HUDEP-2 (cell line): Measurements from ENCODE around the gene GNA12.
A peak's percentile ranks its signal among the peaks of the same experiment; 100 is the strongest.
"Not testable (repeated sequence)": the region's sequence is repeated elsewhere in the genome, so short reads cannot be mapped to it uniquely, and the experiment has no call there.

Experiments
- DNase-seq, 76 experiments: peaks; one replicate each; lab custom pipeline; 2025; ENCODE audit not compliant: unreplicated experiment in 76 of 76; lab: John Stamatoyannopoulos, UW

The GNA12 gene

DNA sequence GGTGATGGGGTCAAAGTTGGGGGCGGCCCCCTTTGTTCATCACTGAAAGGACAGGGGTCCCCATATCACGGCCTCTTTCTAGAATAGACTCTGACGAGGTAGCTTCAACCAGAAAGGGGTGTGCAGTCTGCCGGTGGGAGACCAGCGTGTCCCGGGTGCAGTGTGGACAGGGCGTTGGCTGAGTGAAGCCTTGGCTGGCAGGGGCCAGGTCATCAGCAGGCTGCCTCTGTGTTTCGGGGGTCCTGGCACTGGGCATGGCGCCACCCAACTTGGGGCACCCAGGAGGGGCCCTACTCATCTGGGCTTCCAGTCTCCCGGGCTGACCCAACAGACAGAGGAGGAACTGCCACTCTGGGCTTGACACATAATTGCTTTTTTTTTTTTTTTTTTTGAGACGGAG lies 159.6 kb downstream of the GNA12 start:
- no peak for DNase-seq

DNA sequence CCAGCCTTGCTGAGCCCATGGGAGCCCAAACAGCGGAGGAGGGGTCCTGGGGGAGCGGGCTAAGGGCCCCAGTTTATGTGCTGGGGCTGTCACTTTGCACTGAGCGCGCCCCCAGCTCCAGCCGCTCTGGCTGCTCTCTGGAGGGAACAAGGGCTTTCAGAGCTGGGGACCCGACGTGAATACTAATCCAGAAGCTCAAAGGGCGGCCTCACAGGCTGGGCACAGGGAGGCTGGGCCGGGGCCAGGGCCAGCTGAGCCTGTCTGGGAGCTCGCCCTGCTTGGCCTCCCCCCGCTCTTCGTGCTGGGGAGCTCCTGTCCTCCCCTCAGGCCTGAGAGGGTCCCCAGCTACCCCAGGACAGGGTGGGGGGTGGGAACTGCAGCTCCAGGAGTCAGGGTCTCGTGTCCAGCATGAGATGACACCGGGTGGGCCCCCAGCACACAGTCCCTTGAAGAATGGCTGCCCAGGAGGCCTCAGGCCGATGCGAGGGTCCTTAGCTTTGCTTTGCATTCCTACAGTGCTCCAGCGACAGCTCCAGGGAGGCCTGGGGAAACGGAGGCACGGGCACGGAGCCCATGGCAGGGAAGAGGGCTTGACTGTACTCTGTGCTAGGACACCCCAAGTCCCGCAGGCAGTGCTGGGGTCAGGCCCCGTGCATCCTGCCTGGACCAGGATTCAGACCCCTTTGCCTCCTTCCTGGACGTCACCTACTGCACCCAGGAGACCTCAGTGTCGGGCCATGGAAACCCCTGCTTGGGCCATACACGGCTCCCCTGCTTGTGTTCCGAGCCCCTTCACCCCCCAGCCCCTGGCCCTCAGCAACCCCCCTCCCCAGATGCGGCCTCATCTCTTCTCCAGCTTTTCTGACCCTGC lies 161.9 kb downstream of the GNA12 start:
- DNase-seq: no peak

DNA sequence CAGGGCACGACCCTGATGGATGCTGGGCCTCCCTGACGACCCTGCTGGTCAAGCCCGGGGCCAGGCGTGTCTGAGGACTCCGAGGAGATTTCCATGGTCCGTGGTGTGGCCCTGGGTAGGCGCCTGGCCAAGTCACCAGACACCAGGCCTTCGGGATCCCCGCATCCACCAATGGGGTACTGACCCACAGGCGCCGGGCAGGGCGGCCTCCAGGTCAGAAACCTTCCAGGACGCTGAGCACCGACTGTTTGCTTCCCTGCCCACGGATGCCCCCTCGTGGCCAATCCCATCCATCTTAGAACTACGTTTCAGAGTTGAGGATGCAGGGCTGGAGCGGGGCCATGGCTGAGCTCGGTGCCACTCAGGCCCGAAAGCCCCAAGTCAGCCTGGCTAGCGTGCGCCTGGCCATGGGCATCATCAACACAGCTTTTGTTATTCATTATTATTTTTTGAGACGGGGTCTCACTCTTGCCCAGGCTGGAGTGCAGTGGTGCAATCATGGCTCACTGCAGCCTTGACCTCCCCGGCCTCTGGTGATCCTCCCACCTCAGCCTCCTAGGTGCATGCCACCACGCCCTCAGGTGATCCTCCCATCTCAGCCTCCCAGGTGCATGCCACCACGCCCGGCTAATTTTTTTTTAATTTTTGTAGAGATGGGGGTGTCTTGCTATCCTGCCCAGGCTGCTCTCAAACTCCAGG lies 163.2 kb downstream of the GNA12 start:
- DNase-seq: peak in 59 of 76 experiments; percentile 11 to 74 (median 50)

DNA sequence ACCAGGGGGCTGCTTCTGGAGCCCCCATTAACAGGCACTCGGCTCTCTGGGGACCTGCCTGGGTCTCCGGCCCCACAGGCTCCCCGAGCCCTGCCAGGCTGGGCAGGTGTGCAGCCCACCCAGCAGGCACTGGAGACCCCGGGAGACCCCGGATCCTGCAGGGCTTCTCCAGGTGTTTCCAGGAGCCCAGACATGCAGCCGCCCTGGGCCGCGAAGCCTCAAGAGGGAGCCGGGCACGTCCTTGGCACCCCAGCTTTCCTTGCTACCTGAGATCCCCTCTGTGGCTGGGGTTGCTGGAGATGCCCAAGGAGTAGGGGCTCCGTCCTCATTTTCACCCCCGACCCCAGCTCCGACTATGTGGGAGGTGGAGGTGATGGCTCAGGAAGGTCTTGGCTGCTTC lies 163.9 kb downstream of the GNA12 start:
- no peak for DNase-seq

DNA sequence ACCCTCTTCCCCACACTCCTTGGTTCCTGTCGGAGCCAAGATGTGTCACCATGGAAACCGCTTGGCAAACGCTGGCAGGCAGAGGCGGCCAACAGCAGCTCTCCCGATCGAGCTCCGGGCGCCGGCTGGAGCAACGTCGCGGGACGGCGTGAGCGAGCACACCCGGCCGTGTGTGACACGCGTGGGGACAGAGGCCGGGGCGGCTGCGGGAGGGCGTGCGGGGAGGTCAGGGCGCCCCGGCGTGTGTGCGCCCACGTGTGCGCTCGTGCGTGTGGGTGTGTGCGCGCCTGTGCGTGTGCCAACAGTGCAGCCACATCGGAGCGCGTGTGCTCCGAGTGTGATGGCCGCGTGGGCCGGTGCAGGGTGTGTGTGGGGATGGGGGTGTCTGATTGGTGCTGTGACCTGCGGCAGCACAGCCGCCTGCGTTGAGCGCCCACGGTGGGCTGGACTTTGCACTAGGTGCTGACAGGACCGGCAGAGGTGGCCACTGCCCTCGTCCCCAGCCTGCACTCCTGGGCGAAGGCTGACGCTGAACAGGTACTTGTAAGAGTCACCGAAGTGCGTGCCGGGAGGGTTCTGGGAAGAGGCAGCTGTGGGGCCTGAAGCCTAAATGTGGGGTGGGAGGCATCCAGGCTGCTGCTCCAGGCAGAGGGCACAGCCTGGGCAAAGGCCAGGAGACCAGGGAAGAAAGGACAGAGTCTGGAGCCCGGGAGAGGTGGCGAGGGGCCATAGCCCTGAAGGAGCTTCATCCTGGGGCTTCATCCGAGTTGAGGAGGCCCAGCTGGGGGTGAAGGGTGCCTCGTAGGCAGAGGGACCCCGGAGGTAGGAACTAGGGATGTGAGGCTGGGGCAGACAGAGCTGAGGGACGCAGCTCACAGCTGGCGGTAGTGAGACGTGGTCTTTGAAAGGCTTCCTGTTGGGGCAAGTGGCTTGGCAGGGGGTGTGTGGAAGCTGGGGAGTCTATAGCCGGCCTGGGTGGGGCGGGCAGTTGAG lies 164.7 kb downstream of the GNA12 start:
- DNase-seq: not testable (repeated sequence)

DNA sequence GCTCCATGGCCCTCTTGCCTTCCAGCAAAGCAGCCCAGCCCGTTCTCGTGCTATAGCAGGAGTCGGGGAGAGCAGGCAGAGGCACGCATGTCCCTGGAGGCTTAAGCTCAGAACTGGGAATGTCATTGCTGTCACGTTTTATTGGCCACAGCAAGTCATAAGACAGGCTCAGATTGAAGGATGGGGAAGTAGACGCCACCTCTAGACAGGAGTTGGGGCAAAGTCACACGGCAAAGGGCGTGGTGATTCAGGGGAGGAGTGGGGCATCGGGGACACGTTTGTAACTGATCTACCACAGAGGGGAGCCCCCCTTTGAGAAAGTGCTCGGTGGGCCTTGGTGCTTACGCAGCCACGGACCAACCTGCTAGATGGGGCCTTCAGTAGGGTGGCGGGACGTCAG lies 165.7 kb downstream of the GNA12 start:
- not testable (repeated sequence) for DNase-seq
